Hepatocyte (in vitro differentiated cells): Measurements from ENCODE around the gene TEX36. TPM values are rescaled to one million over a fixed set of nuclear protein-coding genes. Genes with fewer than 3 reads are reported as not detected.

Source experiments
- DNase-seq: peaks from one replicate; pipeline ENCODE4 v3.0.0-alpha.2; 2016; ENCODE audit warnings: low spot score
- H2AFZ ChIP-seq: fragments of 200-600 bp; sonication (generic); 2 replicates; pipeline ENCODE4 v1.6.0; 2016; ENCODE audit warnings: antibody characterized with exemption, mild to moderate bottlenecking
- H3K27ac ChIP-seq: fragments of 200-600 bp; sonication (generic); 2 replicates; pipeline ENCODE4 v1.5.1; 2016; ENCODE audit warnings: mild to moderate bottlenecking
- H3K27me3 ChIP-seq: fragments of 200-600 bp; sonication (generic); 2 replicates; pipeline ENCODE4 v1.6.1; 2016
- H3K36me3 ChIP-seq: fragments of 200-600 bp; sonication (generic); replicated peaks from 2 replicates; pipeline ENCODE4 v1.5.1; 2016; ENCODE audit warnings: low read depth; ENCODE audit not compliant: insufficient read depth
- H3K4me1 ChIP-seq: fragments of 200-600 bp; sonication (generic); 2 replicates; pipeline ENCODE4 v1.5.1; 2016; ENCODE audit warnings: mild to moderate bottlenecking, moderate library complexity; ENCODE audit not compliant: insufficient read depth
- H3K4me2 ChIP-seq: fragments of 200-600 bp; sonication (generic); 2 replicates; pipeline ENCODE4 v1.6.0; 2016
- H3K4me3 ChIP-seq: fragments of 200-600 bp; sonication (generic); 2 replicates; pipeline ENCODE4 v1.5.1; 2016; ENCODE audit warnings: mild to moderate bottlenecking
- H3K79me2 ChIP-seq: fragments of 200-600 bp; sonication (generic); 2 replicates; pipeline ENCODE4 v1.6.0; 2017; ENCODE audit warnings: mild to moderate bottlenecking
- H3K9me2 ChIP-seq: fragments of 200-600 bp; sonication (generic); replicated peaks from 2 replicates; pipeline ENCODE4 v1.6.0; 2017; ENCODE audit warnings: mild to moderate bottlenecking; ENCODE audit not compliant: insufficient read depth
- H3K9me3 ChIP-seq: fragments of 200-600 bp; sonication (generic); 2 replicates; pipeline ENCODE4 v1.5.1; 2016; ENCODE audit warnings: low read depth, mild to moderate bottlenecking
- H4K20me1 ChIP-seq: fragments of 200-600 bp; sonication (generic); 2 replicates; pipeline ENCODE4 v1.6.0; 2016; ENCODE audit warnings: mild to moderate bottlenecking; ENCODE audit not compliant: insufficient read depth, poor library complexity, severe bottlenecking
- CTCF ChIP-seq: fragments of 200-600 bp; sonication (generic); IDR thresholded peaks from 2 replicates; pipeline ENCODE4 v1.5.1; 2016; ENCODE audit warnings: antibody characterized with exemption, mild to moderate bottlenecking; ENCODE audit not compliant: poor library complexity
- EZH2 ChIP-seq: fragments of 200-600 bp; sonication (generic); IDR thresholded peaks from 2 replicates; pipeline ENCODE4 v1.6.1; 2016; ENCODE audit warnings: antibody characterized with exemption, mild to moderate bottlenecking, borderline replicate concordance
- EZH2phosphoT487 ChIP-seq: fragments of 200-600 bp; sonication (generic); IDR thresholded peaks from one replicate; pipeline ENCODE4 v1.6.1; 2018; ENCODE audit warnings: antibody characterized with exemption, mild to moderate bottlenecking, low read depth, moderate library complexity; ENCODE audit not compliant: unreplicated experiment, severe bottlenecking
- WGBS: methylation state at CpG from one replicate; pipeline ENCODE4 v1.1.6; 2016; ENCODE audit warnings: low lambda C conversion rate; ENCODE audit errors: missing lambda C conversion rate; 5-methylcytosine and 5-hydroxymethylcytosine counted together
- polyA plus RNA-seq: library from polyadenylated mRNA; unstranded; fragments of >200 nt; fragmentation: Nextera tagmentation; extraction: Ambion mirVana; gene quantifications from 2 replicates; pipeline ENCODE4 v1.2.1, GENCODE V29; 2016
- total RNA-seq: library from RNA; depleted of rRNA; stranded (reverse); fragments of >200 nt; gene quantifications from 2 replicates; pipeline ENCODE4 v1.2.3, GENCODE V29; 2014

The TEX36 gene
- total and polyA plus RNA-seq, 2 experiments from 2014 or later: not detected

GRCh38 chr10:125689955-125690569 lies 7.1 kb upstream of the TEX36 start:
- Histone ChIP-seq H3K36me3 (no peaks in the 10 kb centered on the region), H3K27ac (peak overlapping the region; percentile 66), H3K79me2 (no peaks in the 10 kb centered on the region), H3K4me1 (peaks cover 25% of the 10 kb centered on the region), H3K9me2 (no peaks in the 10 kb centered on the region), H3K4me2 (peak overlapping the region; percentile 24), H4K20me1 (no peaks in the 10 kb centered on the region), H2AFZ (no peak overlapping the region), H3K4me3 (no peak overlapping the region), H3K9me3 (no peaks in the 10 kb centered on the region), H3K27me3 (no peaks in the 10 kb centered on the region)
- no peak for TF ChIP-seq EZH2phosphoT487
- TF ChIP-seq EZH2: no peak
- no peak for TF ChIP-seq CTCF
- no peak for DNase-seq
- 47% methylated on average over 8 of the region's 8 CpGs for WGBS

- H3K4me2 ChIP-seq: no peak overlapping the region
- no peak overlapping the region for H2AFZ ChIP-seq
- no peak overlapping the region for H3K4me3 ChIP-seq
- H3K9me3 ChIP-seq: no peaks in the 10 kb centered on the region
- no peak for DNase-seq
- no peak overlapping the region for H3K27ac ChIP-seq
- H3K36me3 ChIP-seq: no peaks in the 10 kb centered on the region
- no peaks in the 10 kb centered on the region for H4K20me1 ChIP-seq
- TF ChIP-seq EZH2 (no peak), EZH2phosphoT487 (no peak), CTCF (no peak)
- peaks cover 31% of the 10 kb centered on the region for H3K4me1 ChIP-seq
- H3K9me2 ChIP-seq: no peaks in the 10 kb centered on the region
- no peaks in the 10 kb centered on the region for H3K79me2 ChIP-seq
- 76% methylated on average over 3 of the region's 3 CpGs for WGBS
- H3K27me3 ChIP-seq: no peaks in the 10 kb centered on the region
Measured at GRCh38 chr10:125687507-125688185, 4.7 kb upstream of the TEX36 start.

GRCh38 chr10:125684581-125684980 lies 1.6 kb upstream of the TEX36 start:
- 76% methylated on average over 5 of the region's 5 CpGs for WGBS
- no peaks in the 10 kb centered on the region for H3K9me2 ChIP-seq
- no peak overlapping the region for H3K4me2 ChIP-seq
- TF ChIP-seq EZH2phosphoT487: no peak
- TF ChIP-seq EZH2: no peak
- no peak for TF ChIP-seq CTCF
- no peaks in the 10 kb centered on the region for H3K27me3 ChIP-seq
- H3K9me3 ChIP-seq: no peaks in the 10 kb centered on the region
- no peak overlapping the region for H3K4me3 ChIP-seq
- H3K27ac ChIP-seq: no peak overlapping the region
- no peak overlapping the region for H2AFZ ChIP-seq
- H3K4me1 ChIP-seq: peaks cover 8% of the 10 kb centered on the region
- no peak for DNase-seq
- no peaks in the 10 kb centered on the region for H3K79me2 ChIP-seq
- no peaks in the 10 kb centered on the region for H3K36me3 ChIP-seq
- H4K20me1 ChIP-seq: no peaks in the 10 kb centered on the region
